SK-N-SH treated with all-trans-retinoic acid at 6 μM for 48 hours (cell line): ENCODE data around the gene MARK1.

Source experiments
- ATAC-seq: fragments of 200-7000 bp; cut with Tn5 transposase; 3 replicates; pipeline ENCODE4 v1.9.1; 2020; ENCODE audit warnings: mild to moderate bottlenecking, moderate library complexity
- ARNTL ChIP-seq: fragments of 450-650 bp; formaldehyde crosslinking; IDR thresholded peaks from 2 replicates; pipeline ENCODE4 v1.5.0; 2020; ENCODE audit warnings: low read depth, mild to moderate bottlenecking, moderate library complexity, borderline replicate concordance
- BACH2 ChIP-seq: fragments of 250-450 bp; sonication (Bioruptor Pico); IDR thresholded peaks from 2 replicates; pipeline ENCODE4 v1.9.0; 2021; ENCODE audit warnings: mild to moderate bottlenecking, borderline replicate concordance
- CSDC2 ChIP-seq: fragments of 250-450 bp; sonication (Bioruptor Pico); IDR thresholded peaks from 2 replicates; pipeline ENCODE4 v1.5.0; 2020; ENCODE audit warnings: mild to moderate bottlenecking, moderate library complexity
- ESRRG ChIP-seq: fragments of 250-450 bp; sonication (Bioruptor Pico); IDR thresholded peaks from 2 replicates; pipeline ENCODE4 v1.6.1; 2021; ENCODE audit warnings: mild to moderate bottlenecking
- GLIS3 ChIP-seq: fragments of 250-450 bp; sonication (Bioruptor Pico); IDR thresholded peaks from 2 replicates; pipeline ENCODE4 v1.5.0; 2020; ENCODE audit warnings: mild to moderate bottlenecking, moderate library complexity
- ISL1 ChIP-seq: fragments of 250-450 bp; sonication (Bioruptor Pico); IDR thresholded peaks from 2 replicates; pipeline ENCODE4 v2.1.2; 2022; ENCODE audit warnings: mild to moderate bottlenecking, moderate library complexity
- OSR1 ChIP-seq: fragments of 250-450 bp; sonication (Bioruptor Pico); IDR thresholded peaks from 2 replicates; pipeline ENCODE4 v1.8.0; 2022; ENCODE audit warnings: moderate library complexity, mild to moderate bottlenecking, inconsistent platforms
- PPARA ChIP-seq: fragments of 250-450 bp; sonication (Bioruptor Pico); IDR thresholded peaks from 2 replicates; pipeline ENCODE4 v1.5.0; 2020; ENCODE audit warnings: mild to moderate bottlenecking, borderline replicate concordance
- RARB ChIP-seq: fragments of 250-450 bp; sonication (Bioruptor Pico); IDR thresholded peaks from 2 replicates; pipeline ENCODE4 v1.8.0; 2021; ENCODE audit warnings: mild to moderate bottlenecking, moderate library complexity
- SNAI2 ChIP-seq: fragments of 250-450 bp; sonication (Bioruptor Pico); IDR thresholded peaks from 2 replicates; pipeline ENCODE4 v1.5.0; 2020; ENCODE audit warnings: mild to moderate bottlenecking, moderate library complexity
- TCF4 ChIP-seq: fragments of 250-450 bp; sonication (Bioruptor Pico); IDR thresholded peaks from 2 replicates; pipeline ENCODE4 v1.8.0; 2021; ENCODE audit warnings: mild to moderate bottlenecking, moderate library complexity, borderline replicate concordance
- TOX ChIP-seq: fragments of 250-450 bp; sonication (Bioruptor Pico); IDR thresholded peaks from 2 replicates; pipeline ENCODE4 v1.8.0; 2021; ENCODE audit warnings: mild to moderate bottlenecking, moderate library complexity, borderline replicate concordance
- ZC3H10 ChIP-seq: fragments of 250-450 bp; sonication (Bioruptor Pico); IDR thresholded peaks from 2 replicates; pipeline ENCODE4 v1.5.1; 2021; ENCODE audit warnings: mild to moderate bottlenecking, moderate library complexity
- ZFP3 ChIP-seq: fragments of 250-450 bp; sonication (Bioruptor Pico); IDR thresholded peaks from 2 replicates; pipeline ENCODE4 v1.5.0; 2020; ENCODE audit warnings: mild to moderate bottlenecking, moderate library complexity
- ZFP30 ChIP-seq: fragments of 450-650 bp; formaldehyde crosslinking; IDR thresholded peaks from 2 replicates; pipeline ENCODE4 v1.5.0; 2022; ENCODE audit warnings: mild to moderate bottlenecking, moderate library complexity
- ZNF565 ChIP-seq: fragments of 450-650 bp; formaldehyde crosslinking; conservative IDR thresholded peaks from 2 replicates; pipeline ENCODE4 v1.5.0; 2020; ENCODE audit warnings: low read depth, mild to moderate bottlenecking, moderate library complexity
- ZNF70 ChIP-seq: fragments of 450-650 bp; formaldehyde crosslinking; IDR thresholded peaks from 2 replicates; pipeline ENCODE4 v1.5.0; 2020; ENCODE audit warnings: mild to moderate bottlenecking, moderate library complexity
- ZNF8 ChIP-seq: fragments of 450-650 bp; formaldehyde crosslinking; IDR thresholded peaks from 2 replicates; pipeline ENCODE4 v1.5.0; 2020; ENCODE audit warnings: mild to moderate bottlenecking, moderate library complexity
- TF ChIP-seq, protein P1 (sequence below): fragments of 250-450 bp; sonication (Bioruptor Pico); IDR thresholded peaks from 2 replicates; pipeline ENCODE4 v1.5.1; 2020; ENCODE audit warnings: low read depth, mild to moderate bottlenecking, moderate library complexity
- TF ChIP-seq, protein P2 (sequence below): fragments of 250-450 bp; sonication (Bioruptor Pico); IDR thresholded peaks from 2 replicates; pipeline ENCODE4 v1.8.0; 2020; ENCODE audit warnings: mild to moderate bottlenecking, moderate library complexity, borderline replicate concordance
- TF ChIP-seq, protein P3 (sequence below): fragments of 250-450 bp; sonication (Bioruptor Pico); IDR thresholded peaks from 2 replicates; pipeline ENCODE4 v1.8.0; 2021; ENCODE audit warnings: low read depth, mild to moderate bottlenecking, moderate library complexity, borderline replicate concordance
- TF ChIP-seq, protein P4 (sequence below): fragments of 250-450 bp; sonication (Bioruptor Pico); IDR thresholded peaks from 2 replicates; pipeline ENCODE4 v1.5.0; 2020; ENCODE audit warnings: mild to moderate bottlenecking, moderate library complexity

Gene MARK1

DNA sequence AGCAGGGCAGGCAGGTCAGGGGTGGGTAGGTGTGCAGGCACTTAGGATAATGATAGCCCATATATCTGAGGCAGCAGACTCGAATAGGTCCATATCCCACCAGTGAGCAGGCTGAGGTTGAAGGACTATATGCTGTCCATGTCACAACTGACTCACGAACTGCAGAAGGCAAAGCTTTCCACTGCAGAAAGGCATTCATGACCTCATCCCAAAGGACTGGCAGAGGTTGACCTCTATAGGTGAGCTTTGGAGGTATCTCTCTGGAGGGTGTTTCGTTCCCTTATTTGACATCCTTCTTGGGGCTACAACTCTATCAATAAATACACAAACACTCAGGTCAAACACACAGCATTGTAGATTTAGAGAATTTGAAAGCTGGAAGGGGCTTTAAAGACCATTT is 42.8 kb upstream of the MARK1 start:
- 0 out of 3 replicates have a peak, but pooled peaks have one; percentile 22 for ATAC-seq
- TF ChIP-seq, protein P1, sequence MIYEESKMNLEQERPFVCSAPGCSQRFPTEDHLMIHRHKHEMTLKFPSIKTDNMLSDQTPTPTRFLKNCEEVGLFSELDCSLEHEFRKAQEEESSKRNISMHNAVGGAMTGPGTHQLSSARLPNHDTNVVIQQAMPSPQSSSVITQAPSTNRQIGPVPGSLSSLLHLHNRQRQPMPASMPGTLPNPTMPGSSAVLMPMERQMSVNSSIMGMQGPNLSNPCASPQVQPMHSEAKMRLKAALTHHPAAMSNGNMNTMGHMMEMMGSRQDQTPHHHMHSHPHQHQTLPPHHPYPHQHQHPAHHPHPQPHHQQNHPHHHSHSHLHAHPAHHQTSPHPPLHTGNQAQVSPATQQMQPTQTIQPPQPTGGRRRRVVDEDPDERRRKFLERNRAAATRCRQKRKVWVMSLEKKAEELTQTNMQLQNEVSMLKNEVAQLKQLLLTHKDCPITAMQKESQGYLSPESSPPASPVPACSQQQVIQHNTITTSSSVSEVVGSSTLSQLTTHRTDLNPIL = no peak
- TF ChIP-seq ZNF70 (CRISPR knock-in tag) (no peak), SNAI2 (CRISPR knock-in tag) (no peak), ZFP30 (CRISPR knock-in tag) (no peak), ARNTL (no peak), ZNF8 (CRISPR knock-in tag) (no peak), ZC3H10 (no peak), ZFP3 (CRISPR knock-in tag) (no peak), TOX (CRISPR knock-in tag) (no peak), OSR1 (CRISPR knock-in tag) (no peak), PPARA (CRISPR knock-in tag) (no peak), GLIS3 (CRISPR knock-in tag) (no peak), ESRRG (CRISPR knock-in tag) (no peak)
- TF ChIP-seq, protein P2, sequence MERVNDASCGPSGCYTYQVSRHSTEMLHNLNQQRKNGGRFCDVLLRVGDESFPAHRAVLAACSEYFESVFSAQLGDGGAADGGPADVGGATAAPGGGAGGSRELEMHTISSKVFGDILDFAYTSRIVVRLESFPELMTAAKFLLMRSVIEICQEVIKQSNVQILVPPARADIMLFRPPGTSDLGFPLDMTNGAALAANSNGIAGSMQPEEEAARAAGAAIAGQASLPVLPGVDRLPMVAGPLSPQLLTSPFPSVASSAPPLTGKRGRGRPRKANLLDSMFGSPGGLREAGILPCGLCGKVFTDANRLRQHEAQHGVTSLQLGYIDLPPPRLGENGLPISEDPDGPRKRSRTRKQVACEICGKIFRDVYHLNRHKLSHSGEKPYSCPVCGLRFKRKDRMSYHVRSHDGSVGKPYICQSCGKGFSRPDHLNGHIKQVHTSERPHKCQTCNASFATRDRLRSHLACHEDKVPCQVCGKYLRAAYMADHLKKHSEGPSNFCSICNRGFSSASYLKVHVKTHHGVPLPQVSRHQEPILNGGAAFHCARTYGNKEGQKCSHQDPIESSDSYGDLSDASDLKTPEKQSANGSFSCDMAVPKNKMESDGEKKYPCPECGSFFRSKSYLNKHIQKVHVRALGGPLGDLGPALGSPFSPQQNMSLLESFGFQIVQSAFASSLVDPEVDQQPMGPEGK (CRISPR knock-in tag) = no peak
- TF ChIP-seq, protein P3, sequence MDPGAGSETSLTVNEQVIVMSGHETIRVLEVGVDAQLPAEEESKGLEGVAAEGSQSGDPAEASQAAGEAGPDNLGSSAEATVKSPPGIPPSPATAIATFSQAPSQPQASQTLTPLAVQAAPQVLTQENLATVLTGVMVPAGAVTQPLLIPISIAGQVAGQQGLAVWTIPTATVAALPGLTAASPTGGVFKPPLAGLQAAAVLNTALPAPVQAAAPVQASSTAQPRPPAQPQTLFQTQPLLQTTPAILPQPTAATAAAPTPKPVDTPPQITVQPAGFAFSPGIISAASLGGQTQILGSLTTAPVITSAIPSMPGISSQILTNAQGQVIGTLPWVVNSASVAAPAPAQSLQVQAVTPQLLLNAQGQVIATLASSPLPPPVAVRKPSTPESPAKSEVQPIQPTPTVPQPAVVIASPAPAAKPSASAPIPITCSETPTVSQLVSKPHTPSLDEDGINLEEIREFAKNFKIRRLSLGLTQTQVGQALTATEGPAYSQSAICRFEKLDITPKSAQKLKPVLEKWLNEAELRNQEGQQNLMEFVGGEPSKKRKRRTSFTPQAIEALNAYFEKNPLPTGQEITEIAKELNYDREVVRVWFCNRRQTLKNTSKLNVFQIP (CRISPR knock-in tag) = no peak

DNA sequence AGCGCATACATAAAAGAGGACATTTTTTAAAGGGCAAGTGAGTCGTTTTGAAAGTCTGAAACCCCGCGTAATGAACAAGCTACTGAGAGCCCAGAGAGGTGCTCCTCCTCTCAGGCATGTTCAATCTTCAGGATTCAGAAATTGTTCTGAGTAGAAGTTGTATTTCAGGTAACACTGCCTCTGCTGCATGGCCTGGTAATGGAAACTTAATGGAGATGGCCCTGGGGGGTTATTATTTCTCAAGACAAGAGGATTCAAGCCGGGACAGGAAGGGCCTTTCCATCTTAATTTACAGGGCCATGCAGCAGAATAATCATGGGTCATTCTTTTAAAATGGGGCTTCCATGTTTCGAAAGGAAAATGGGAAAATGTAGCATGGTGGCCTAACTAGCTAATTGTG is 42.1 kb upstream of the MARK1 start:
- TF ChIP-seq ESRRG (CRISPR knock-in tag) = no peak
- no peak for TF ChIP-seq OSR1 (CRISPR knock-in tag)
- TF ChIP-seq ZFP30 (CRISPR knock-in tag) = no peak
- no peak for TF ChIP-seq TCF4 (CRISPR knock-in tag)
- no peak for TF ChIP-seq RARB (CRISPR knock-in tag)
- TF ChIP-seq, protein P1 = no peak
- no peak for TF ChIP-seq ARNTL
- TF ChIP-seq CSDC2 (CRISPR knock-in tag) = no peak
- no peak for TF ChIP-seq ZC3H10
- TF ChIP-seq, protein P4, sequence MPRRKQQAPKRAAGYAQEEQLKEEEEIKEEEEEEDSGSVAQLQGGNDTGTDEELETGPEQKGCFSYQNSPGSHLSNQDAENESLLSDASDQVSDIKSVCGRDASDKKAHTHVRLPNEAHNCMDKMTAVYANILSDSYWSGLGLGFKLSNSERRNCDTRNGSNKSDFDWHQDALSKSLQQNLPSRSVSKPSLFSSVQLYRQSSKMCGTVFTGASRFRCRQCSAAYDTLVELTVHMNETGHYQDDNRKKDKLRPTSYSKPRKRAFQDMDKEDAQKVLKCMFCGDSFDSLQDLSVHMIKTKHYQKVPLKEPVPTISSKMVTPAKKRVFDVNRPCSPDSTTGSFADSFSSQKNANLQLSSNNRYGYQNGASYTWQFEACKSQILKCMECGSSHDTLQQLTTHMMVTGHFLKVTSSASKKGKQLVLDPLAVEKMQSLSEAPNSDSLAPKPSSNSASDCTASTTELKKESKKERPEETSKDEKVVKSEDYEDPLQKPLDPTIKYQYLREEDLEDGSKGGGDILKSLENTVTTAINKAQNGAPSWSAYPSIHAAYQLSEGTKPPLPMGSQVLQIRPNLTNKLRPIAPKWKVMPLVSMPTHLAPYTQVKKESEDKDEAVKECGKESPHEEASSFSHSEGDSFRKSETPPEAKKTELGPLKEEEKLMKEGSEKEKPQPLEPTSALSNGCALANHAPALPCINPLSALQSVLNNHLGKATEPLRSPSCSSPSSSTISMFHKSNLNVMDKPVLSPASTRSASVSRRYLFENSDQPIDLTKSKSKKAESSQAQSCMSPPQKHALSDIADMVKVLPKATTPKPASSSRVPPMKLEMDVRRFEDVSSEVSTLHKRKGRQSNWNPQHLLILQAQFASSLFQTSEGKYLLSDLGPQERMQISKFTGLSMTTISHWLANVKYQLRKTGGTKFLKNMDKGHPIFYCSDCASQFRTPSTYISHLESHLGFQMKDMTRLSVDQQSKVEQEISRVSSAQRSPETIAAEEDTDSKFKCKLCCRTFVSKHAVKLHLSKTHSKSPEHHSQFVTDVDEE (CRISPR knock-in tag) = no peak
- TF ChIP-seq ZNF8 (CRISPR knock-in tag) = no peak
- no peak for TF ChIP-seq BACH2 (CRISPR knock-in tag)
- no peak for TF ChIP-seq GLIS3 (CRISPR knock-in tag)
- TF ChIP-seq SNAI2 (CRISPR knock-in tag) = no peak
- TF ChIP-seq TOX (CRISPR knock-in tag) = no peak
- no peak for TF ChIP-seq ZNF565 (CRISPR knock-in tag)
- TF ChIP-seq ISL1 (CRISPR knock-in tag) = no peak
- TF ChIP-seq, protein P2 (CRISPR knock-in tag) = no peak
- TF ChIP-seq, protein P3 (CRISPR knock-in tag) = no peak
- ATAC-seq = no peak
